DND-41 (cell line): Measurements from ENCODE around the gene TAF13.

Experiments
- ATAC-seq: fragments of 200-7000 bp; cut with Tn5 transposase; 3 replicates; pipeline ENCODE4 v1.9.1; 2021; ENCODE audit warnings: low read depth; ENCODE audit not compliant: insufficient read depth
- DNase-seq: peaks from one replicate; pipeline ENCODE4 v3.0.0-alpha.2; 2020
- H2AFZ ChIP-seq: 2 replicates; pipeline ENCODE4 v1.6.0; 2012; ENCODE audit warnings: low read depth, low read length
- H3K27ac ChIP-seq: 2 replicates; pipeline ENCODE4 v1.5.1; 2012; ENCODE audit warnings: low read length, inconsistent platforms
- H3K27me3 ChIP-seq: fragments of 200-600 bp; sonication (generic); 2 replicates; pipeline ENCODE4 v1.6.0; 2012; ENCODE audit warnings: low read length, mild to moderate bottlenecking, inconsistent platforms; ENCODE audit not compliant: insufficient read depth, poor library complexity
- H3K36me3 ChIP-seq: 2 replicates; pipeline ENCODE4 v1.5.1; 2012; ENCODE audit warnings: low read length, inconsistent platforms; ENCODE audit not compliant: insufficient read depth
- H3K4me1 ChIP-seq: 2 replicates; pipeline ENCODE4 v1.5.1; 2012; ENCODE audit warnings: mild to moderate bottlenecking, low read length; ENCODE audit not compliant: insufficient read depth
- H3K4me2 ChIP-seq: 2 replicates; pipeline ENCODE4 v1.6.0; 2012; ENCODE audit warnings: mild to moderate bottlenecking, moderate library complexity, low read length, inconsistent platforms; ENCODE audit not compliant: insufficient read depth
- H3K4me3 ChIP-seq, 2 experiments: fragments of 200-600 bp in 1 of 2; shearing (Covaris generic) in 1 of 2; 2 replicates each; pipeline ENCODE4 v1.5.1; 2012 to 2016; ENCODE audit warnings: inconsistent platforms in 2 of 2, low read length in 2 of 2, mild to moderate bottlenecking in 2 of 2, low read depth in 1 of 2, moderate library complexity in 1 of 2
- H3K79me2 ChIP-seq: 2 replicates; pipeline ENCODE4 v1.6.0; 2012; ENCODE audit warnings: low read length, inconsistent platforms; ENCODE audit not compliant: insufficient read depth
- H3K9ac ChIP-seq: 2 replicates; pipeline ENCODE4 v1.6.0; 2012; ENCODE audit warnings: low read depth, mild to moderate bottlenecking, inconsistent platforms, low read length, moderate library complexity
- H3K9me3 ChIP-seq: 2 replicates; pipeline ENCODE4 v1.5.1; 2012; ENCODE audit warnings: low read length, moderate library complexity, mild to moderate bottlenecking, inconsistent platforms; ENCODE audit not compliant: insufficient read depth, severe bottlenecking
- H4K20me1 ChIP-seq: 2 replicates; pipeline ENCODE4 v1.6.0; 2012; ENCODE audit warnings: low read length; ENCODE audit not compliant: insufficient read depth
- EZH2 ChIP-seq: IDR thresholded peaks from 3 replicates; pipeline ENCODE4 v1.6.1; 2012; ENCODE audit warnings: borderline replicate concordance, low read depth, mild to moderate bottlenecking, moderate library complexity, low read length, inconsistent platforms; ENCODE audit not compliant: severe bottlenecking
- TF ChIP-seq, protein P1 (sequence below): IDR thresholded peaks from 2 replicates; pipeline ENCODE4 v1.5.1; 2012; ENCODE audit warnings: borderline replicate concordance, low read length, moderate library complexity, mild to moderate bottlenecking; ENCODE audit not compliant: poor library complexity, severe bottlenecking; ENCODE audit errors: extremely low read depth

Gene TAF13

DNA sequence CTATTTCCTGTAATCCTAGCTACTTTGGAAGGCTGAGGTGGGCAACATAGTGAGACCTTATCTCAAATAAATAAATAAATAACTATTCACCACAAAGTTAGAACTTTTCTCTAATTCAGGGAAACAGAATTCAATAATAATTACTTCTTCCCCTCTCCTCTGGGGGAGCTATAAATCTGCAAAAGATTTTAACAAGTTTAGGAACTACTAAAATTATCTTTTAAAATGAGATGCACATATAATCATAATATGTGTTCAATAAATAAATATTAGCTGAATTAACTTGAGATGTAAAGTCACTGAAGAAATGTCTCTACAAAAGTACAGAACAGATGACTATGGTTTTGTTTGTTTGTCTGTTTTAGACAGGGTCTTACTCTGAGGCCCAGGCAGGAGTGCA lies 48.0 kb downstream of the TAF13 start:
- no peak for TF ChIP-seq EZH2
- TF ChIP-seq, protein P1, sequence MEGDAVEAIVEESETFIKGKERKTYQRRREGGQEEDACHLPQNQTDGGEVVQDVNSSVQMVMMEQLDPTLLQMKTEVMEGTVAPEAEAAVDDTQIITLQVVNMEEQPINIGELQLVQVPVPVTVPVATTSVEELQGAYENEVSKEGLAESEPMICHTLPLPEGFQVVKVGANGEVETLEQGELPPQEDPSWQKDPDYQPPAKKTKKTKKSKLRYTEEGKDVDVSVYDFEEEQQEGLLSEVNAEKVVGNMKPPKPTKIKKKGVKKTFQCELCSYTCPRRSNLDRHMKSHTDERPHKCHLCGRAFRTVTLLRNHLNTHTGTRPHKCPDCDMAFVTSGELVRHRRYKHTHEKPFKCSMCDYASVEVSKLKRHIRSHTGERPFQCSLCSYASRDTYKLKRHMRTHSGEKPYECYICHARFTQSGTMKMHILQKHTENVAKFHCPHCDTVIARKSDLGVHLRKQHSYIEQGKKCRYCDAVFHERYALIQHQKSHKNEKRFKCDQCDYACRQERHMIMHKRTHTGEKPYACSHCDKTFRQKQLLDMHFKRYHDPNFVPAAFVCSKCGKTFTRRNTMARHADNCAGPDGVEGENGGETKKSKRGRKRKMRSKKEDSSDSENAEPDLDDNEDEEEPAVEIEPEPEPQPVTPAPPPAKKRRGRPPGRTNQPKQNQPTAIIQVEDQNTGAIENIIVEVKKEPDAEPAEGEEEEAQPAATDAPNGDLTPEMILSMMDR: peak; percentile 37
- no peaks in the 10 kb centered on the region for H3K27me3 ChIP-seq
- H2AFZ ChIP-seq: no peak overlapping the region
- no peak overlapping the region for H3K4me2 ChIP-seq
- DNase-seq: no peak
- no peak for ATAC-seq
- H3K9ac ChIP-seq: no peak overlapping the region
- H3K9me3 ChIP-seq: no peaks in the 10 kb centered on the region
- H3K4me1 ChIP-seq: no peaks in the 10 kb centered on the region
- H3K27ac ChIP-seq: no peak overlapping the region
- H3K79me2 ChIP-seq: peaks cover 3% of the 10 kb centered on the region; the same call in 1 of the 2 replicates
- no peaks in the 10 kb centered on the region for H4K20me1 ChIP-seq
- H3K4me3 ChIP-seq: no peak overlapping the region
- no peaks in the 10 kb centered on the region for H3K36me3 ChIP-seq

DNA sequence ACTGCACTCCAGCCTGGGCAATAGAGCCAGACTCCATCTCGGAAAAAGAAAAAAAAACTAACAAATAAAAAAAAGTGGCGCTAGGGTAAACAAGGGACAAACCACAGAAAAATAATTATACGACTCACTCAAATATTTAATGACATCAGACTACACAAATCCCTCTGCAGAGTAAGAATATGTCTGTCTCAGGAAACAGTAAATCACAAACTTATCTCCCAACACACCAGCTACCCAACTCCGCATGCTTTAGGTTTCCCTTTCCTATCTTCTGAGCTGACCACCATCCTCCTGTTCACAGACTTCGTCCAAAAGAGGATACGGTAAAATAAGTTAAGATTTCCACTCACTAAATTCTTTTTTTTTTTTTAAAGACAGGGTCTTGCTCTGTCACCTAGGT lies 50.1 kb downstream of the TAF13 start:
- Histone ChIP-seq H3K4me3 (no peak overlapping the region), H3K79me2 (peaks cover 3% of the 10 kb centered on the region; the same call in 1 of the 2 replicates), H3K9ac (no peak overlapping the region), H3K4me1 (no peaks in the 10 kb centered on the region), H4K20me1 (no peaks in the 10 kb centered on the region), H3K27me3 (no peaks in the 10 kb centered on the region), H3K4me2 (no peak overlapping the region), H2AFZ (no peak overlapping the region), H3K36me3 (no peaks in the 10 kb centered on the region; the same call in 1 of the 2 replicates), H3K9me3 (no peaks in the 10 kb centered on the region), H3K27ac (no peak overlapping the region)
- TF ChIP-seq EZH2: no peak
- TF ChIP-seq, protein P1: no peak
- no peak for ATAC-seq
- DNase-seq: no peak

DNA sequence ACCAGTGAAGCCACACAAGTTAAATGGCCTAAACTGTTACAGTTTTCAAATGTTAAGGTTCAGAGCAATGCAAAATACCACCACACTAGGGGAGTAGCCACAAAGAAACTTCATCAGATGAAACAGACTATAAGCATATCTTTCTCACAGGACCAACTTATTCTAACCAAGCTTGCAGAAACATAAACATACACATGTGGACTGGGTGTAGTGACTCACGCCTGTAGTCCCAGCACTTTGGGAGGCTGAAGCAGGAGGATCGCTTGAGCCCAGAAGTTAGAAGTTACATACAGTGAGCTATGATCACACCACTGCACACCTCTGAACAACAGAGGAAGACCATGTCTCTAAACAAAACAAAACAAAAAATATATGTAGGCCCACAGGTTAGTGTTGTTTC lies 51.2 kb downstream of the TAF13 start:
- TF ChIP-seq, protein P1: no peak
- no peak for TF ChIP-seq EZH2
- Histone ChIP-seq H3K4me3 (no peak overlapping the region), H3K4me1 (no peaks in the 10 kb centered on the region), H2AFZ (no peak overlapping the region), H3K4me2 (no peak overlapping the region), H3K9me3 (no peaks in the 10 kb centered on the region), H3K9ac (no peak overlapping the region), H3K27me3 (no peaks in the 10 kb centered on the region), H4K20me1 (no peaks in the 10 kb centered on the region), H3K79me2 (peaks cover 3% of the 10 kb centered on the region; the same call in 1 of the 2 replicates), H3K27ac (no peak overlapping the region), H3K36me3 (no peaks in the 10 kb centered on the region; the same call in 1 of the 2 replicates)
- ATAC-seq (no peak), DNase-seq (no peak)
